ENCODE results near the gene PDGFA.

DNA sequence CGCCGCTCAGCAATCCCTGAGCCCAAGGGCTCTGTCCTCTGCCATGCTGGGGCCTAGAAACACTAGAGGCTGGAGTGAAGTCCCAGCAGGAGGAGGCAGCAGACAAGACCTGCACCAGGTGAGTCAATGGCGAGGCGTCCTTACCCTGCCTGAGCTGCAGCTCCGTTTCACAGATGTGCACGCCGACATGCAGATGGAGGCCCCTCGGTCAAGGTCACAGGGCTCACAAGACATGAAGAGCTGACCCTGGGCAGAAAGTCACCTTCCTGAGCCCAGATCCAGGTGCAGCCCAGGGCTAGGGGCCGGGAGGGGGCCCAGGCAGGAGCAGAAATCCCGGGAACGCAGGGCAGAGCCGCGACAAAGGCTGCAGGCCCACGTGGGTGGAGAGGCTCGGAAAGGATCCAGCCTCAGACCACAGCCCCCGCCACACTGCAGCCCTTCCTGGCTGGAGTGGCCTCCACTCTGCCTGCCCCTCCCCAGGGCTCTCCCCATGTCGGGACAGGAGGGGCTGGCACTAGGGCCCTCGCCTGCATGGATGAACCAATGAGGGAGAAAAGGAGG, 23.8 kb downstream of the PDGFA start:
- TF ChIP-seq, protein P1, sequence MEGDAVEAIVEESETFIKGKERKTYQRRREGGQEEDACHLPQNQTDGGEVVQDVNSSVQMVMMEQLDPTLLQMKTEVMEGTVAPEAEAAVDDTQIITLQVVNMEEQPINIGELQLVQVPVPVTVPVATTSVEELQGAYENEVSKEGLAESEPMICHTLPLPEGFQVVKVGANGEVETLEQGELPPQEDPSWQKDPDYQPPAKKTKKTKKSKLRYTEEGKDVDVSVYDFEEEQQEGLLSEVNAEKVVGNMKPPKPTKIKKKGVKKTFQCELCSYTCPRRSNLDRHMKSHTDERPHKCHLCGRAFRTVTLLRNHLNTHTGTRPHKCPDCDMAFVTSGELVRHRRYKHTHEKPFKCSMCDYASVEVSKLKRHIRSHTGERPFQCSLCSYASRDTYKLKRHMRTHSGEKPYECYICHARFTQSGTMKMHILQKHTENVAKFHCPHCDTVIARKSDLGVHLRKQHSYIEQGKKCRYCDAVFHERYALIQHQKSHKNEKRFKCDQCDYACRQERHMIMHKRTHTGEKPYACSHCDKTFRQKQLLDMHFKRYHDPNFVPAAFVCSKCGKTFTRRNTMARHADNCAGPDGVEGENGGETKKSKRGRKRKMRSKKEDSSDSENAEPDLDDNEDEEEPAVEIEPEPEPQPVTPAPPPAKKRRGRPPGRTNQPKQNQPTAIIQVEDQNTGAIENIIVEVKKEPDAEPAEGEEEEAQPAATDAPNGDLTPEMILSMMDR (conservative IDR thresholded peaks at IDR 0.05; ENCODE audit: low read length), result no peak
- TF ChIP-seq EZH2phosphoT487 (IDR thresholded peaks at IDR 0.05; ENCODE audit: borderline replicate concordance, low read depth, low read length), result no peak
